Astrocyte (in vitro differentiated cells and primary cell): ENCODE data around the gene SPAG6.

Experiments used
- CTCF ChIP-seq: IDR thresholded peaks from 2 replicates; pipeline ENCODE4 v1.5.1; 2011; ENCODE audit warnings: low read depth, mild to moderate bottlenecking, inconsistent platforms, low read length, moderate library complexity; ENCODE audit not compliant: insufficient read depth
- EZH2 ChIP-seq: IDR thresholded peaks from 2 replicates; pipeline ENCODE4 v1.6.1; 2012; ENCODE audit warnings: mild to moderate bottlenecking, low read length, inconsistent platforms; ENCODE audit not compliant: insufficient read depth

GRCh38 chr10:22453948-22454591, 108.8 kb downstream of the SPAG6 start:
- no peak for TF ChIP-seq CTCF
- TF ChIP-seq EZH2 = no peak
